K562 (cell line): ENCODE measurements around the gene TRIM68. TPM values are rescaled to one million over a fixed set of nuclear protein-coding genes. Genes with fewer than 3 reads are reported as not detected.

Experiments
- ATAC-seq: fragments of 200-7000 bp; cut with Tn5 transposase; 3 replicates; pipeline ENCODE4 v1.9.1; 2020; ENCODE audit warnings: moderate library complexity
- BruUV-seq: library from RNA; stranded (reverse); fragments of 400-500 nt; replicated peaks from 2 replicates; lab custom pipeline; 2021; lab: Mats Ljungman, UMichigan
- CTCF ChIA-PET: fragments of 300-600 bp; formaldehyde crosslinking; extraction: SDS; loops from one replicate; lab custom pipeline; 2021; ENCODE audit warnings: low intra/inter-chr PET ratio; lab: Yijun Ruan, JAX
- POLR2A ChIA-PET: fragments of 300-600, 350-650 bp; sonication (Branson Sonifier 250); formaldehyde crosslinking; extraction: SDS; loops from one replicate; lab custom pipeline; 2021; ENCODE audit warnings: antibody characterized with exemption, inconsistent platforms; lab: Yijun Ruan, JAX
- DNase-seq, 4 experiments: peaks; one replicate each; pipeline versions ENCODE4 v3.0.0 to v3.0.0-alpha.2; 2011 to 2018; ENCODE audit warnings: low spot score in 3 of 4, mixed read lengths in 3 of 4; ENCODE audit errors: extremely low read depth in 1 of 4
- FAIRE-seq: peaks from 2 replicates; lab custom pipeline; 2011; peaks lifted over from hg19 to GRCh38; lab: Jason Lieb, UNC
- H2AFZ ChIP-seq: 2 replicates; pipeline ENCODE4 v1.6.0; 2011; ENCODE audit warnings: low read depth, low read length, control low read depth, inconsistent platforms
- H3K27ac ChIP-seq: fragments of 200-600 bp; 3 replicates; pipeline ENCODE4 v1.8.0; 2011; ENCODE audit warnings: low read depth, mild to moderate bottlenecking, control low read depth, inconsistent platforms, low read length, moderate library complexity, mixed read lengths; ENCODE audit errors: extremely low read depth
- H3K27me3 ChIP-seq, 2 experiments: fragments of 300-600 bp in 1 of 2; 2 replicates in 1 of 2; 3 replicates in 1 of 2; pipeline versions ENCODE4 v1.6.0 to v1.8.0; 2011; ENCODE audit warnings: inconsistent platforms in 2 of 2, low read length in 2 of 2, mild to moderate bottlenecking in 1 of 2, mixed read lengths in 1 of 2, moderate library complexity in 1 of 2; ENCODE audit not compliant: control insufficient read depth in 2 of 2, insufficient read depth in 2 of 2
- H3K36me3 ChIP-seq: fragments of 300-600 bp; 3 replicates; pipeline ENCODE4 v1.8.0; 2011; ENCODE audit warnings: mild to moderate bottlenecking, low read length, inconsistent platforms; ENCODE audit not compliant: control insufficient read depth, insufficient read depth
- H3K4me1 ChIP-seq, 2 experiments: fragments of 200-600 bp in 1 of 2; replicated peaks in 1 of 2; 2 replicates in 1 of 2; 3 replicates in 1 of 2; pipeline versions ENCODE4 v1.5.1 to v1.8.0; 2011; ENCODE audit warnings: inconsistent platforms in 2 of 2, low read length in 2 of 2, mild to moderate bottlenecking in 1 of 2, mixed read lengths in 1 of 2, moderate library complexity in 1 of 2; ENCODE audit not compliant: control insufficient read depth in 2 of 2, insufficient read depth in 2 of 2
- H3K4me2 ChIP-seq: 2 replicates; pipeline ENCODE4 v1.6.1; 2011; ENCODE audit warnings: low read length, control low read depth, inconsistent platforms, mixed read lengths; ENCODE audit not compliant: insufficient read depth
- H3K4me3 ChIP-seq: fragments of 200-600 bp; sonication (generic), shearing (Covaris generic); 2 replicates; pipeline ENCODE4 v1.5.1; 2016; ENCODE audit warnings: control low read depth, inconsistent platforms
- H3K79me2 ChIP-seq: fragments of 200-600 bp; 3 replicates; pipeline ENCODE4 v1.8.0; 2011; ENCODE audit warnings: low read length, inconsistent platforms; ENCODE audit not compliant: control insufficient read depth, insufficient read depth
- H3K9ac ChIP-seq, 2 experiments: 2 replicates each; pipeline versions ENCODE4 v1.6.0 to v1.6.1; 2011; ENCODE audit warnings: low read depth in 2 of 2, low read length in 2 of 2, control low read depth in 1 of 2, inconsistent platforms in 1 of 2, mild to moderate bottlenecking in 1 of 2, mixed read lengths in 1 of 2; ENCODE audit not compliant: insufficient read depth in 1 of 2
- H3K9me1 ChIP-seq: one replicate; pipeline ENCODE4 v1.6.0; 2011; ENCODE audit warnings: inconsistent platforms, mild to moderate bottlenecking, low read length, moderate library complexity; ENCODE audit not compliant: control insufficient read depth, insufficient read depth
- H3K9me3 ChIP-seq: replicated peaks from 2 replicates; pipeline ENCODE4 v1.5.1; 2011; ENCODE audit warnings: low read depth, low read length, inconsistent platforms; ENCODE audit not compliant: control insufficient read depth, insufficient read depth
- H4K20me1 ChIP-seq: replicated peaks from 2 replicates; pipeline ENCODE4 v1.6.1; 2011; ENCODE audit warnings: low read length, inconsistent platforms, mixed read lengths; ENCODE audit not compliant: control insufficient read depth, insufficient read depth
- ARID2 ChIP-seq: fragments of 450-650 bp; IDR thresholded peaks from 2 replicates; pipeline ENCODE4 v1.6.1; 2017; ENCODE audit warnings: antibody characterized with exemption, mild to moderate bottlenecking
- CC2D1A ChIP-seq: fragments of 450-650 bp; IDR thresholded peaks from 2 replicates; pipeline ENCODE4 v1.6.1; 2017; ENCODE audit warnings: mild to moderate bottlenecking
- LCOR ChIP-seq: sonication (generic); formaldehyde crosslinking; IDR thresholded peaks from 2 replicates; pipeline ENCODE4 v1.8.0; 2022; ENCODE audit warnings: mild to moderate bottlenecking, missing genetic modification reagents
- MYBL2 ChIP-seq, 2 experiments: fragments of 450-650 bp in 1 of 2; sonication (generic) in 1 of 2; formaldehyde crosslinking in 1 of 2; IDR thresholded peaks; 2 replicates each; pipeline versions ENCODE4 v1.6.1 to v1.8.1; 2017 to 2022; ENCODE audit warnings: borderline replicate concordance in 1 of 2, inconsistent platforms in 1 of 2, low read depth in 1 of 2, mild to moderate bottlenecking in 1 of 2, missing genetic modification reagents in 1 of 2, moderate library complexity in 1 of 2
- NFXL1 ChIP-seq: fragments of 450-650 bp; formaldehyde crosslinking; IDR thresholded peaks from 2 replicates; pipeline ENCODE4 v1.4.0; 2021; ENCODE audit warnings: mild to moderate bottlenecking
- NFYB ChIP-seq: IDR thresholded peaks from 2 replicates; pipeline ENCODE4 v1.6.1; 2011; ENCODE audit warnings: mild to moderate bottlenecking, moderate library complexity; ENCODE audit not compliant: insufficient read length; ENCODE audit errors: extremely low read depth
- SIX5 ChIP-seq, 2 experiments: IDR thresholded peaks; 2 replicates each; pipeline ENCODE4 v1.6.1; 2011; ENCODE audit warnings: low read length in 2 of 2, borderline replicate concordance in 1 of 2, low read depth in 1 of 2, mild to moderate bottlenecking in 1 of 2, moderate library complexity in 1 of 2; ENCODE audit not compliant: insufficient read depth in 1 of 2
- ZNF354B ChIP-seq: fragments of 250-450 bp; sonication (Bioruptor Pico); IDR thresholded peaks from 2 replicates; pipeline ENCODE4 v1.4.0; 2020
- ZNF586 ChIP-seq: fragments of 450-650 bp; formaldehyde crosslinking; conservative IDR thresholded peaks from 2 replicates; pipeline ENCODE4 v1.4.0; 2020; ENCODE audit warnings: mild to moderate bottlenecking, moderate library complexity
- ZNF707 ChIP-seq: fragments of 250-450 bp; sonication (Bioruptor Pico); conservative IDR thresholded peaks from 2 replicates; pipeline ENCODE4 v1.8.0; 2022; ENCODE audit warnings: inconsistent platforms, mild to moderate bottlenecking, moderate library complexity
- WGBS: fragments of 100-300 bp; shearing (Covaris generic); methylation state at CpG from one replicate; pipeline ENCODE4 v1.1.6; 2016; ENCODE audit warnings: low coverage, mixed read lengths; ENCODE audit not compliant: insufficient coverage; ENCODE audit errors: missing lambda C conversion rate; 5-methylcytosine and 5-hydroxymethylcytosine counted together
- in situ Hi-C: fragments of 300-500 bp; cut with MboI; formaldehyde crosslinking; loops from 4 replicates; pipeline ENCODE4 v1.15.0; 2018; ENCODE audit warnings: inconsistent platforms, mixed read lengths
- intact Hi-C: fragments of 100-400 bp; cut with micrococcal nuclease; formaldehyde crosslinking; loops from 2 replicates; pipeline ENCODE4 v1.14.2; 2022
- polyA plus RNA-seq, 8 experiments: library from polyadenylated mRNA; depleted of rRNA in 4 of 8; stranded (reverse) in 5 of 8; unstranded in 3 of 8; fragments of >200 nt; fragmentation: Nextera tagmentation in 2 of 8; fragmentation: Illumina TruSeq in 1 of 8; extraction: Ambion mirVana in 2 of 8; extraction: Trizol in 1 of 8; gene quantifications; 2 replicates each; pipeline versions ENCODE4 v1.2.1 to v1.2.3, GENCODE V29; 2011 to 2014; ENCODE audit warnings: inconsistent platforms in 1 of 8, missing spikeins in 1 of 8
- total RNA-seq, 7 experiments: library from RNA; depleted of rRNA in 6 of 7; stranded (reverse); fragments of >200 nt in 6 of 7; fragmentation: Illumina TruSeq in 2 of 7; extraction: Trizol in 2 of 7; gene quantifications; 2 replicates each; pipeline versions ENCODE4 v1.2.1 to v1.2.3, GENCODE V29; 2011 to 2021; ENCODE audit warnings: low replicate concordance in 1 of 7
- TF ChIP-seq, protein P1 (sequence below), 2 experiments: fragments of 450-650 bp in 1 of 2; sonication (generic) in 1 of 2; formaldehyde crosslinking in 1 of 2; IDR thresholded peaks in 1 of 2; conservative IDR thresholded peaks in 1 of 2; 2 replicates each; pipeline versions ENCODE4 v1.6.1 to v1.8.1; 2016 to 2023; ENCODE audit warnings: mild to moderate bottlenecking in 2 of 2, moderate library complexity in 2 of 2, inconsistent platforms in 1 of 2, missing genetic modification reagents in 1 of 2
- TF ChIP-seq, protein P2 (sequence below): sonication (generic); formaldehyde crosslinking; IDR thresholded peaks from 2 replicates; pipeline ENCODE4 v1.8.0; 2023; ENCODE audit warnings: mild to moderate bottlenecking, missing genetic modification reagents
- TF ChIP-seq, protein P3 (sequence below): fragments of 450-650 bp; IDR thresholded peaks from 2 replicates; pipeline ENCODE4 v1.6.1; 2016; ENCODE audit warnings: antibody characterized with exemption
- TF ChIP-seq, protein P4 (sequence below): fragments of 450-650 bp; formaldehyde crosslinking; IDR thresholded peaks from 2 replicates; pipeline ENCODE4 v1.4.0; 2020; ENCODE audit warnings: mild to moderate bottlenecking, moderate library complexity

Gene TRIM68
- total and polyA plus RNA-seq, 9 of the 15 experiments (the other 6 are each of a cell fraction or from before 2014, with no cell fraction given), result 5.2 to 10.9 (median 7.9) TPM

DNA sequence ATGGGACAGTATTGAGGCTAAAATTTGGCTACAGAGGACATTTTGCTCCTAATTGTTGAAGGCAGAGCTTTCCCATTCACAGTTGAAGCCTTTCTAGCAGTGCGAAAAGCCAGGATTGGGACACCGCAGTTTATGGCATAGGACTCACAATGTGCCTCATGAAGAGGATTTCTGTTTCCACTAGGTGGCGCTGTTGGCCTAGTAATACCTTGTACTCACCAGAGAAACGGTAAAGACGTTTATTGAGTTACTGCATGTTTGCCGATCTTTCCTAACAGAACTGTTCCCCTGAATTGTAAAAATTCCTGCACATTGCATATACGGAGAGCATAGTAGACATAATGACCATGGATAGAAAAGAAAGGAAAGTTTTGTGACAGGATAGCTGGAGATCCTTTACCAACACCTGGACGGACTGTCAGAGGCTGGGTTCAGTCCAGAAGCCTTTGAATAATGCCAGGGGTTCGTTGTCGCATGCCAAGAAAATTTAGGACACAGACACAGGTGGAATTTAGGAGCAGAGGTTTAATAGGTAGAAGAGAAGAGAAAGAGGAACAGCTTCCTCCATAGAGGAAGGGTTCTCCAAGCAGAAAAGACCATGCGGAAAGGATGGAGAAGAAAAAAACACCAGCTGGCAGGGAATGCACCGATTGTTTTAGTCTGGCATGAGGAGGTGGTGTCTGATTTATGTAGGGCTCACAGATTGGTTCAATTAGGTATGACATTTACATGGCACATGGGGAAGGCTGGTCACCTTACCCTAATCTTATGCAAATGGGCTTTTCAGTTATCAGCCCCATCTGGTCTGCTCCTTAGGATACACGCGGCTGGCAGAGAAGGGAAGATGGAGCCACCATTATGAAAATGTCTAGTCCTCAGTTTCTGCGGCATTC is 18.4 kb upstream of the TRIM68 start:
- ChIA-PET CTCF (interaction anchor here (1.0 to 1.3 kb wide), 3 partner anchors 10 to 439 kb away, joined by 3 to 5 read pairs (median 3); partner anchors contain the start of gene OR51D1), POLR2A (no interaction called here)
- 10% methylated on average over 15 of the region's 15 CpGs for WGBS
- no peaks in the 10 kb centered on the region for H3K4me1 ChIP-seq
- H3K79me2 ChIP-seq, result no peaks in the 10 kb centered on the region
- H3K9ac ChIP-seq, result no peak overlapping the region
- no peaks in the 10 kb centered on the region for H3K9me3 ChIP-seq
- in situ Hi-C loops, result loop anchor here (25.0 kb wide), 1 partner anchor 1711 kb away; no protein-coding TSS in a partner anchor
- FAIRE-seq (peak; percentile 84), DNase-seq (peak; percentile 43 to 89 (median 61)), ATAC-seq (peak; percentile 96)
- no peaks in the 10 kb centered on the region for H3K36me3 ChIP-seq
- H3K27ac ChIP-seq, result no peak overlapping the region
- no peak overlapping the region for H3K4me3 ChIP-seq
- peak overlapping the region; percentile 53 for H2AFZ ChIP-seq
- no peaks in the 10 kb centered on the region for H3K9me1 ChIP-seq
- H3K27me3 ChIP-seq, result no peaks in the 10 kb centered on the region
- BruUV-seq, result no TSS peak
- no peaks in the 10 kb centered on the region for H4K20me1 ChIP-seq
- no peak overlapping the region for H3K4me2 ChIP-seq
- intact Hi-C loops, result loop anchor here (1.0 to 10.0 kb wide), 2 partner anchors 378 to 498 kb away; no protein-coding TSS in a partner anchor
- TF ChIP-seq NFXL1, result no peak
- TF ChIP-seq CC2D1A, result peak; percentile 59; the same call in 1 of the 2 replicates
- TF ChIP-seq, protein P1, sequence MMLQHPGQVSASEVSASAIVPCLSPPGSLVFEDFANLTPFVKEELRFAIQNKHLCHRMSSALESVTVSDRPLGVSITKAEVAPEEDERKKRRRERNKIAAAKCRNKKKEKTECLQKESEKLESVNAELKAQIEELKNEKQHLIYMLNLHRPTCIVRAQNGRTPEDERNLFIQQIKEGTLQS (IDR thresholded peaks at IDR 0.05), result no peak
- TF ChIP-seq, protein P1 (CRISPR knock-in tag; conservative IDR thresholded peaks at IDR 0.05), result no peak
- TF ChIP-seq ZNF707, result no peak
- TF ChIP-seq, protein P2, sequence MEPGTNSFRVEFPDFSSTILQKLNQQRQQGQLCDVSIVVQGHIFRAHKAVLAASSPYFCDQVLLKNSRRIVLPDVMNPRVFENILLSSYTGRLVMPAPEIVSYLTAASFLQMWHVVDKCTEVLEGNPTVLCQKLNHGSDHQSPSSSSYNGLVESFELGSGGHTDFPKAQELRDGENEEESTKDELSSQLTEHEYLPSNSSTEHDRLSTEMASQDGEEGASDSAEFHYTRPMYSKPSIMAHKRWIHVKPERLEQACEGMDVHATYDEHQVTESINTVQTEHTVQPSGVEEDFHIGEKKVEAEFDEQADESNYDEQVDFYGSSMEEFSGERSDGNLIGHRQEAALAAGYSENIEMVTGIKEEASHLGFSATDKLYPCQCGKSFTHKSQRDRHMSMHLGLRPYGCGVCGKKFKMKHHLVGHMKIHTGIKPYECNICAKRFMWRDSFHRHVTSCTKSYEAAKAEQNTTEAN (CRISPR knock-in tag), result no peak
- 0 out of 2 replicates have a peak, but pooled peaks have one; percentile 41 for TF ChIP-seq LCOR (CRISPR knock-in tag)
- TF ChIP-seq NFYB, result no peak
- TF ChIP-seq ARID2, result peak; percentile 35; the same call in 1 of the 2 replicates
- TF ChIP-seq SIX5 (IDR thresholded peaks at IDR 0.05; ENCODE audit: borderline replicate concordance in 1 of 2, insufficient read depth in 1 of 2, low read depth in 1 of 2, low read length in 2 of 2), result no peak
- TF ChIP-seq ZNF586, result no peak
- no peak for TF ChIP-seq ZNF354B
- TF ChIP-seq, protein P3, sequence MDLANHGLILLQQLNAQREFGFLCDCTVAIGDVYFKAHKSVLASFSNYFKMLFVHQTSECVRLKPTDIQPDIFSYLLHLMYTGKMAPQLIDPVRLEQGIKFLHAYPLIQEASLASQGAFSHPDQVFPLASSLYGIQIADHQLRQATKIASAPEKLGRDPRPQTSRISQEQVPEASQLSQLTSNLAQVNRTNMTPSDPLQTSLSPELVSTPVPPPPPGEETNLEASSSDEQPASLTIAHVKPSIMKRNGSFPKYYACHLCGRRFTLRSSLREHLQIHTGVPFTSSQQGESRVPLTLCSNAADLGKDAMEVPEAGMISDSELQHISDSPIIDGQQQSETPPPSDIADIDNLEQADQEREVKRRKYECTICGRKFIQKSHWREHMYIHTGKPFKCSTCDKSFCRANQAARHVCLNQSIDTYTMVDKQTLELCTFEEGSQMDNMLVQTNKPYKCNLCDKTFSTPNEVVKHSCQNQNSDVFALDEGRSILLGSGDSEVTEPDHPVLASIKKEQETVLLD, result no peak
- TF ChIP-seq MYBL2 (IDR thresholded peaks at IDR 0.05; ENCODE audit: low read depth), result no peak
- TF ChIP-seq MYBL2 (CRISPR knock-in tag; IDR thresholded peaks at IDR 0.05; ENCODE audit: borderline replicate concordance), result no peak
- TF ChIP-seq, protein P4, sequence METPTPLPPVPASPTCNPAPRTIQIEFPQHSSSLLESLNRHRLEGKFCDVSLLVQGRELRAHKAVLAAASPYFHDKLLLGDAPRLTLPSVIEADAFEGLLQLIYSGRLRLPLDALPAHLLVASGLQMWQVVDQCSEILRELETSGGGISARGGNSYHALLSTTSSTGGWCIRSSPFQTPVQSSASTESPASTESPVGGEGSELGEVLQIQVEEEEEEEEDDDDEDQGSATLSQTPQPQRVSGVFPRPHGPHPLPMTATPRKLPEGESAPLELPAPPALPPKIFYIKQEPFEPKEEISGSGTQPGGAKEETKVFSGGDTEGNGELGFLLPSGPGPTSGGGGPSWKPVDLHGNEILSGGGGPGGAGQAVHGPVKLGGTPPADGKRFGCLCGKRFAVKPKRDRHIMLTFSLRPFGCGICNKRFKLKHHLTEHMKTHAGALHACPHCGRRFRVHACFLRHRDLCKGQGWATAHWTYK, result no peak
